ENCODE data around the gene LANCL3. TPM values are rescaled to one million over a fixed set of nuclear protein-coding genes. Genes with fewer than 3 reads are reported as not detected.

Gene LANCL3
- total RNA-seq, 1 experiment from 2014 or later: 0.26 TPM

DNA sequence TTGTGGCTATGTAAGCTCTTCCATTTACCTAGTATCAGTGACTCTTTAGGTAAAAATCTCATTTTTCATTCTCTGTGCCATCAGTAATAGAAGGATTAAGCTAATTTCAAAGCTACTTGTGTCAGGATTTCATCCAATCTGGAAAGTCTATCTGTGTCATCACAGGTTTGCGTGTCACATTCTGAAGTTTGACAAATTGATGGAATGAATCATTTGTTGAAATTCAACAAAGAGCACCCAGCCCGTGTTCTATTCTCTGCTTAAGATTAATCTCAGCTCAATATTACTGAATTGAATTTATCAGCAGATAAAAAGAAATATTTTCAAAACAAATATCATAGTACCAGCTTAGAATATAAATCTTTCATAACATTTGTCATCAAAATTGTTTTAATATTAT lies 35.8 kb downstream of the LANCL3 start:
- Histone ChIP-seq H2BK120ac (ENCODE audit: low read depth, low read length, poor library complexity, severe bottlenecking) (no peak overlapping the region), H2BK12ac (ENCODE audit: insufficient read length, low read depth, low read length) (no peak overlapping the region), H4K20me1 (ENCODE audit: control insufficient read depth, insufficient read depth, insufficient read length) (no peaks in the 10 kb centered on the region), H2BK20ac (ENCODE audit: low read depth, low read length, poor library complexity, severe bottlenecking) (no peak overlapping the region), H3K79me2 (ENCODE audit: insufficient read depth, low read length) (no peaks in the 10 kb centered on the region), H3K4me1 (ENCODE audit: insufficient read depth, low read length) (no peaks in the 10 kb centered on the region), H3K27ac (ENCODE audit: insufficient read length, low read depth, low read length) (no peak overlapping the region), H3K23ac (ENCODE audit: insufficient read length, low read depth, low read length) (no peak overlapping the region), H3K9me3 (ENCODE audit: control insufficient read depth, low read depth, low read length) (no peaks in the 10 kb centered on the region), H2AFZ (ENCODE audit: low read length) (no peak overlapping the region), H3K9ac (ENCODE audit: extremely low read depth, insufficient read length, low read length) (no peak overlapping the region), H3K23me2 (ENCODE audit: insufficient read length, low read depth, low read length, poor library complexity, severe bottlenecking) (no peaks in the 10 kb centered on the region), H3K79me1 (ENCODE audit: insufficient read depth, low read depth, low read length, poor library complexity, severe bottlenecking) (no peaks in the 10 kb centered on the region), H3K56ac (ENCODE audit: insufficient read length, low read depth, low read length) (no peak overlapping the region), H3K14ac (ENCODE audit: insufficient read depth, low read length) (no peak overlapping the region), H3K27me3 (ENCODE audit: insufficient read depth, low read length) (no peaks in the 10 kb centered on the region), H3T11ph (ENCODE audit: low read length) (no peak overlapping the region), H4K91ac (ENCODE audit: insufficient read length, low read depth, low read length) (no peak overlapping the region), H3K4me2 (ENCODE audit: insufficient read depth, insufficient read length, low read length) (no peak overlapping the region), H2BK15ac (ENCODE audit: low read depth, low read length) (no peak overlapping the region), H2AK5ac (ENCODE audit: insufficient read length, low read length) (no peak overlapping the region), H2BK5ac (ENCODE audit: insufficient read length, low read length) (no peak overlapping the region), H4K5ac (ENCODE audit: insufficient read length, low read depth, low read length) (no peak overlapping the region), H3K4ac (ENCODE audit: low read depth, low read length) (no peak overlapping the region), H3K18ac (ENCODE audit: insufficient read length, low read depth, low read length) (no peak overlapping the region), H4K8ac (replicated peaks; ENCODE audit: insufficient read length, low read depth, low read length) (no peak overlapping the region)
- H3K4me3 Mint-ChIP-seq: no peak overlapping the region
- peaks cover 0 to 4% (median 0%) of the 10 kb centered on the region in 3 experiments; a peak in 3 of 7 replicates for H3K36me3 Mint-ChIP-seq (ENCODE audit: insufficient read depth in 1 of 3, low read depth in 3 of 3)
- H3K9me3 Mint-ChIP-seq: peaks cover 65 to 66% of the 10 kb centered on the region in 2 experiments
- H3K27ac Mint-ChIP-seq: no peak overlapping the region
- peaks cover 12 to 17% of the 10 kb centered on the region in 2 experiments for H3K4me1 Mint-ChIP-seq
- DNase-seq: no peak
- no peaks in the 10 kb centered on the region; the same call in none of the 2 replicates for H3K27me3 Mint-ChIP-seq (ENCODE audit: low read depth)
- WGBS (ENCODE audit: extremely low coverage, insufficient read length, low lambda C conversion rate): no CpG with 5 or more reads among the region's 2 CpGs
- no peak for TF ChIP-seq CTCF (conservative IDR thresholded peaks at IDR 0.05)
